GDM1 (cell line): Measurements from ENCODE around the gene ANKRD35.
"Not testable (repeated sequence)": the region's sequence is repeated elsewhere in the genome, so short reads cannot be mapped to it uniquely, and the experiment has no call there.

Experiments
- DNase-seq: peaks from one replicate; lab custom pipeline; 2025; lab: John Stamatoyannopoulos, UW

Gene ANKRD35, protein sequence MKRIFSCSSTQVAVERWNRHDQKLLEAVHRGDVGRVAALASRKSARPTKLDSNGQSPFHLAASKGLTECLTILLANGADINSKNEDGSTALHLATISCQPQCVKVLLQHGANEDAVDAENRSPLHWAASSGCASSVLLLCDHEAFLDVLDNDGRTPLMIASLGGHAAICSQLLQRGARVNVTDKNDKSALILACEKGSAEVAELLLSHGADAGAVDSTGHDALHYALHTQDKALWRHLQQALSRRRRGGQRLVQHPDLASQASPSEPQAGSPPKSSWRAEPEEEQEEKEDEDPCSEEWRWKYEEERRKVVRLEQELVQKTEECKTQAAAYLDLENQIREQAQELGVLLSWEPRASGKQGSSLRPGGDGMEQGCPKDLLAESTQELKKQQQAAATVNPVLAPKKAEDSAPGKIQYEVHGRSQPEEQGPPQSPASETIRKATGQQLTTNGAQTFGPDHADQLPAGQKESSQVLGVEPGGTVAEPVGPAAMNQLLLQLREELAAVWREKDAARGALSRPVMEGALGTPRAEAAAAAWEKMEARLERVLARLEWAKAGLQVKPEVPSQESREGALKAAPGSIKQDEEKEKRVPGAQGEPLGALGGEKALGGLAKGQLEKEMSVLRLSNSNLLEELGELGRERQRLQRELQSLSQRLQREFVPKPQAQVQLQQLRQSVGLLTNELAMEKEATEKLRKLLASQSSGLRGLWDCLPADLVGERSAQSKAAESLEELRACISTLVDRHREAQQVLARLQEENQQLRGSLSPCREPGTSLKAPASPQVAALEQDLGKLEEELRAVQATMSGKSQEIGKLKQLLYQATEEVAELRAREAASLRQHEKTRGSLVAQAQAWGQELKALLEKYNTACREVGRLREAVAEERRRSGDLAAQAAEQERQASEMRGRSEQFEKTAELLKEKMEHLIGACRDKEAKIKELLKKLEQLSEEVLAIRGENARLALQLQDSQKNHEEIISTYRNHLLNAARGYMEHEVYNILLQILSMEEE

DNA sequence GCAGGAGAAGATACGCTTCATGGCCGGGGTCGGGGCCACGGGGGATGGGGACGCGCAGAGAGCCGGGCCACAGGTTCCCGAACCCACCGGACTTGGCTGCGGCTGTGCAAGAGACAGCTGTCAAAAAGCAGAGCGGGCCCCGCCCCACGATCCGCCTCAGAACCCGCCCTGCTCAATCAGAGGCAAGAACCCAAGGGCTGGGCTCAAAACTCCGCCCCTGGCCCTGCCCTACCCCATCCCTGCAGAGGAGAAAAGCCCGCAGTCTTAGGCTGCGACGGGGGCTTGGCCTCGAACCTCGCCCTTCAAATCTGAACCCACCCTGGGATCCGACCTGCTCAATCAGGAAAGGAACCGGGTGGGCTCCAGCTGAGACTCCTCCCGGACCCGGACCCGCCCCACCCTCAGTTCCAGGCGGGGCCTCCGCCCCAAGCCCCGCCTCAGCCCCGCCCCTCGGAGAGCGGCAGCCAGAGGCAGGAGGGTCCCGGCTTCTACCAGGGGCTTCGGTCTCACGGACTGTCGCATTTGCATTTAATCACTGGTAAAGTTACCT lies at the start of gene ANKRD35:
Gene ANKRD35, minus strand, starts transcription at position 129 of the 550 bp plus-strand sequence. Its CDS starts 108 bp downstream, at position 21.
- peak; percentile 28 for DNase-seq

DNA sequence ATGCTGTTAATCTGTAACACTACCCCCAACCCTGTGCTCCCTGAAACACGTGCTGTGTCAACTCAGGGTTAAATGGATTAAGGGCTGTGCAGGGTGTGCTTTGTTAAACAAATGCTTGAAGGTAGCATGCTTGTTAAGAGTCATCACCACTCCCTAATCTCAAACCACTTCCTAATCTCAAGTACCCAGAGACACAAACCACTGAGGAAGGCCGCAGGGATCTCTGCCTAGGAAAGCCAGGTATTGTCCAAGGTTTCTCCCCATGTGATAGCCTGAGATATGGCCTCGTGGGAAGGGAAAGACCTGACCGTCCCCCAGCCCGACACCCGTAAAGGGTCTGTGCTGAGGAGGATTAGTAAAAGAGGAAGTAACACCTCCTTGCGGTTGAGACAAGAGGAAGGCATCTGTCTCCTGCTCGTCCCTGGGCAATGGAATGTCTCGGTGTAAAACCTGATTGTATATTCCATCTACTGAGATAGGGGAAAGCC lies 46.9 kb upstream of the ANKRD35 start:
- peak; percentile 29 for DNase-seq

DNA sequence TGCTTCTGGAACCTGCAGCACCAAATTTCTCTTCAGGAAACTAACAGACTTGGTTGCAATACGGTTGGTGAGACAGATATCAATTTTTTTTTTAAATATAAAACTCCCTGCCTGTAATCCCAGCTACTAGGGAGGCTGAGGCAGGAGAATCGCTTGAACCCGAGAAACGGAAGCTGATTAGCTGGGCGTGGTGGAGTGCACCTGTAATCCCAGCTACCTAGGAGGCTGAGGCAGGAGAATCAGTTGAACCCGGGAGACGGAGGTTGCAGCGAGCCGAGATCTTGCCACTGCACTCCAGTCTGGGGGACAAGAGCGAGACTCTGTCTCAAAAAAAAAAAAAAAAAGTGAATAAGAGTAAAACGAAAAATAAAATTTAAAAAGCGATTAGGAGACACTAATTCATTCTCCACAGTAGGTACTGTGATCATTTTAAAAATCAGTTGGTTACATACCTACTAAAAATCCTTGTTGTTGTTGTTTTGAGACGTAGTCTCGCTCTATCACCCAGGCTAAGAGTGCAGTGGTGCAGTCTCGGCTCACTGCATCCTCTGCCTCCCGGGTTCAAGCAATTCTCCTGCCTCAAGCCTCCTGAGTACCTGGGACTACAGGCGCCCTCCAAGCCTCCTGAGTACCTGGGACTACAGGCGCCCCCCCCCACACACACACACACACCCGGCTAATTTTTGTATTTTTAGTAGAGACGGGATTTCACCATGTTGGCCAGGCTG lies 42.4 kb upstream of the ANKRD35 start:
- no peak for DNase-seq

DNA sequence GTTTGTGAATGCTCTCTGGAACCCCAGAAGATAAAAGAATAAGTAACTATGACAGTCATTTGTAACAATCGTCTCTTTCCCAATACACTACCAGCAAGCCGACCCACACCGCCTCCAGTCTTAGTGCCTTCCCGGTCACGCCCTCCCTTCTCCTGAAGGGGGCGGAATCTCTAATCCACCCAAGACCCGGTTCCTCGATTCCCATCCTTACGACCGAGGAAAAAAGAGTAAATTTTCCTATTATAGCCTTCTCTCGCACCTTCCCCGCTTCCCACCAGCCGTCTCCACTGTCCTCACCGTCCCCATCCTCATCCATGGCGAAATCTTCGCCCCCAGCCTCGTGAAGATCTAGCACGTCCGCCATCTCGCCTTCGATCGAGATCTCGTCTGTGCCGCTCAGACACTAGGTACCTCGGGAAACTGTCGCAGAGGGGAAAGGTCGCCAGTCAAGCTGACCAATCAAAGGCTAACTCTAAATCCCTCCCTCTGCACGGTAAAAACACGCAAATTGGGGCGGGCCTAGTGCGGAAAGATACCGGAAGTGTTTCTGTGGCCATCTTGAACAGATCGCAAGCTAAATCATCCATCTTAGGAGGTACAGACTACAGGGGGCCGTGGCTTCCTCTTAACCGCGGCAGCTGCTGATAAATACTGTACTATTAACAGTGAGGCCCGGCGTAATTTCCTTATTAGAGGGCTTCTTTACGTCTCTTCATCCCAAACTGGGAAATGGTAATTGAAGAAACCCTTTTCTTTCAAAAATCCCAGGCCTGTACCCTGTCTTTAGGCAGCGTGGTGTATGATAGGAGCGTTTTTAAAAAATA lies 41.6 kb upstream of the ANKRD35 start, which contains the start of gene RBM8A:
Gene RBM8A, minus strand, starts transcription at position 422 of the 824 bp plus-strand sequence. Its CDS starts 58 bp downstream, at position 364.
- DNase-seq: peak; percentile 97

DNA sequence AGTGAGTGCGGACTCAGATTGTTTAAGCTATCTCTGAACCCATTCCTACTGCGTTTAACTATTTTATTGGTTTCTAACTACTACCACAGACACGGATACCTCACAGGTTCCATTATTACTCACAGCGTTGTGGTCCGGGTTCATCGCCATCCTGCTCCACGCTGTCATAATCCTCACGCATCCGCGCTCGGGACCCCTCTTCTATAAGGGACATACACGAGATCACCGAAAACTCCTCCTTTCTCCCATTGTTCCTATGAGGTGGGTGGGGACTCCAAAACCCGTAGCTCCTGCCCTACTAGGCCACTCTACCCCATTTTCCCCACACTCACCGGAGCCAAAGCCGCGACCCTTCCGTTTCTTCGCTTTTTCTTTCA lies 41.0 kb upstream of the ANKRD35 start:
- DNase-seq: no peak

DNA sequence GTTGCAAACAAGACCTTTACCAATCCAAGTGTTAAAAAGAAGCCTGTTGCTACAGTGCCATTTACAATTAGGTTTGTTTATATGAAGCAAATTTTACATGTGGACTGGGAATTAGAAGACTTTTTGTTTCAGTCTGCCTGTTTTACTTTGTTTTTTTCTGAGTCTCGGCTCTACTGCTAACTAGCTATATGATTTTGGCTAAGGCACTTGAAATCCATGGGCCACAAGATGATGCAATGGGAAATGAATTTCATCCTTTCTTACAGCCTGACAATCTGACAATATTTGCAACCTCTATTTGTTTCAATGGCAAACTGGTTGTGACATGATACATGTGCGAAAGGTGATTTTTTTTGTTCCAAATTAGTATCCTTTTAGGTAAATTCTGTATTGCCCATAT lies 36.6 kb upstream of the ANKRD35 start:
- DNase-seq: no peak

DNA sequence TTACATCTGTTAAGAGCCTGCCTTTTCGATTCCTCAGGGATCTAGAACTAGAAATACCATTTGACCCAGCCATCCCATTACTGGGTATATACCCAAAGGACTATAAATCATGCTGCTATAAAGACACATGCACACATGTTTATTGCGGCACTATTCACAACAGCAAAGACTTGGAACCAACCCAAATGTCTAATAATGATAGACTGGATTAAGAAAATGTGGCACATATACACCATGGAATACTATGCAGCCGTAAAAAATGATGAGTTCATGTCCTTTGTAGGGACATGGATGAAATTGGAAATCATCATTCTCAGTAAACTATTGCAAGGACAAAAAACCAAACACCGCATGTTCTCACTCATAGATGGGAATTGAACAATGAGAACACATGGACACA lies 34.6 kb upstream of the ANKRD35 start:
- DNase-seq: not testable (repeated sequence)

DNA sequence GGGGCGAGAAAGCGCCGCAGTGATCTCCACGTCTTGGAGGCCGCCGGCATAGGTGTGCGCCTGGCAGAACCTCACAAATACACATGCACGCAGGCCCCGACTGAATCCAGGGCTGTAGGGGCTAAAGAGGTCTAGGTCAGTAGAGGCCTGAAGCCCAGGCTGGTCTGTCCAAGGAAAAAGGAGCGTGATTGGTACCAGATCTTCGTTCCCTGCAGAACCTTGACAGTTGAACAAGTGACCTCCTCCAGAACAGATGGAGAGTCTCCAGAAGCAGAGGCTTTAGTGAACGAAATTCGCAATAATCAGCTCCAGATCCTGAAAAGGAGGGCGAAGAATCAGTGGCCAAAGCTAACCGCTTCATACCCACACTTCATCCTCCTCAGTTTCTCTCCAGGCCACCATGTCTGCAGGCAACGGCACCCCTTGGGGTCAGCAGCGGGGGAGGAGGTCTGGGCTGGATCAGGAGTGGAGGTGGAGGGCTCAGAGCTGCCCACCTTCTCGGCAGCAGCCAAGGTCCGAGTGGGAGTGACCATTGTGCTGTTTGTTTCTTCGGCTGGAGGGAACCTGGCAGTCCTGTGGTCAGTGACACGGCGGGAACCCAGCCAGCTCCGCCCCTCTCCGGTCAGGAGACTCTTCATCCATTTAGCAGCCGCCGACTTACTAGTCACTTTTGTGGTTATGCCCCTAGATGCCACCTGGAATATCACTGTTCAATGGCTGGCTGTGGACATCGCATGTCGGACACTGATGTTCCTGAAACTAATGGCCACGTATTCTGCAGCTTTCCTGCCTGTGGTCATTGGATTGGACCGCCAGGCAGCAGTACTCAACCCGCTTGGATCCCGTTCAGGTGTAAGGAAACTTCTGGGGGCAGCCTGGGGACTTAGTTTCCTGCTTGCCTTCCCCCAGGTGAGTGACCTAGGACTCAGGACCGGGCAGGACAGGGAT lies 33.6 kb upstream of the ANKRD35 start:
- DNase-seq: no peak

DNA sequence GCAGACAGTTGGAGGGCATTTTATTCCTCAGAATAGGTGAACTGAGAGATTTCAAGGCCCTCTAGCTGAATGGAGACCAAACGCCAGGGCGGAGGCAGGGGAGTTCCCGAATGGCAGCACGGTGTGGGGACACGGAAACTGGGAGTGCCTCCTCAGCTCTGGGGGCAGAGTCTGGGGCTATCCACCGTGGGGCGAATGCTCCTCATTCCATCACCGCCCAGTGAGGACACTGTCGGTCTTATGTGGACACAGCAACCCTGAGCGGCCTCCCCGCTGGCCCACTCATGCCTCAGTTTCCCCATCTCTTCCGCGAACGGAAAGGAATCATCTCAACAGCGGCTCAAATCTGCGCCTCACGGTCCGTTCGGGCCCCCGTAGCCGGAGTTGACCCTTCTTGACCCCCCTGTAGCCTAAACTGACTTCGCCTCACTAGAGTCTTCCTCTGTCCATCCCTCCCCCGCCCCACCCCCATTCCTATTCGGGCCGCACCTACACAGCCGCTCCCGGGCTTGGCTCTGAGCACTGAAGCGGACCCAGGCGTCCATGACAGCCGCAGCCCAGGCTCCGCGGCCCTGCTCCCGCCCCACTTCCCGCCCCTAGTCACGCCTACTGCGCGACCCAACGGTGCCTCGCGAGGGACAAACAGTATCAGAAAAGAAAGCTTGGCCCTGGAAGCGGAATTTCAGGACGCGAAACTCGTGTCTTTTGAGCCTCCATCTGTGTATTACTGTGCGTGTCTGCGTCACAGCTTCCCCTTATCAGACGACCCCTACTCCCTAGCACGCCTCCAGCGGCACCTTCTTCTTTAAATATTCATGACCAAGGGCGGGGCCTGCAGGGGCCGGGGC lies 32.7 kb upstream of the ANKRD35 start, which contains the start of gene PEX11B:
Gene PEX11B, minus strand, starts transcription at position 574 of the 848 bp plus-strand sequence. Its CDS starts 29 bp downstream, at position 545.
- peak; percentile 94 for DNase-seq

DNA sequence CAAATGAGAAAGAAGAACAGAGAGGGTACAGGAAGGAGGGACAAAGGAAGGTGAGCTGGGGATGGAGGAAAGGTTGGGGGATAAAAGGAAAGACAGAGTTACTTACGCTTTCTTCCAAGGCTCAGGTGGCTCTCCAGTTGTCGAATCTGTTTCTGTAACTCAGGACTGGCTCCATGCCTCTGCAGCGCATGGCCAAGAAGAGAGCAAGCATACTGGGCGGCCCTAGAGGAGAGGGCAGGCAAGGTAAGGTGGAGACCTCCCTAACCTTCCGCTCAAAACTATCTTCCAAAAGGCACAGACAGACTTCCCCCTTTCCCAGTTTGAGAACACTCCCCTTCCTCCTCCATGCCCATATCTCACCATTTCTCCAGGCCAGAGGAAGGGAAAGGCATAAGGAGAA lies 31.9 kb upstream of the ANKRD35 start:
- no peak for DNase-seq

DNA sequence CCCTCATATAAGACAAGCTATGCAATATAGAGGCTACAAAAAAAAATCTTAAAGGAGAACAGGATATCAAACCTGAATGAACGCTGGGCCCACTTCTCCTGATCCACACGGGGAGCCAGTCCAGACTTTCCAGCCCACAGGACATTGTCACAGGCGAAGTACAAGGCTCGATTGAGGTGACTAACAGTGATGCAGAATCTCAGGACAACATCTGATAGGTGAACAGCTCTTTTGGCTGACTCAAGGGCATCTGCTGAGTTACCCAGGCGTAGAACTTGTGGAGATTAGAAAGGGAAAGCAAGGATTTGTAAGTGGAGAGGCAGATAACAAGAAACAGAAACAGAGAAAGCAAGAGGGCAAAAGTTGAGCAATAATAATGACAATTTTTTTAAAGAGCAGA lies 31.1 kb upstream of the ANKRD35 start:
- no peak for DNase-seq

DNA sequence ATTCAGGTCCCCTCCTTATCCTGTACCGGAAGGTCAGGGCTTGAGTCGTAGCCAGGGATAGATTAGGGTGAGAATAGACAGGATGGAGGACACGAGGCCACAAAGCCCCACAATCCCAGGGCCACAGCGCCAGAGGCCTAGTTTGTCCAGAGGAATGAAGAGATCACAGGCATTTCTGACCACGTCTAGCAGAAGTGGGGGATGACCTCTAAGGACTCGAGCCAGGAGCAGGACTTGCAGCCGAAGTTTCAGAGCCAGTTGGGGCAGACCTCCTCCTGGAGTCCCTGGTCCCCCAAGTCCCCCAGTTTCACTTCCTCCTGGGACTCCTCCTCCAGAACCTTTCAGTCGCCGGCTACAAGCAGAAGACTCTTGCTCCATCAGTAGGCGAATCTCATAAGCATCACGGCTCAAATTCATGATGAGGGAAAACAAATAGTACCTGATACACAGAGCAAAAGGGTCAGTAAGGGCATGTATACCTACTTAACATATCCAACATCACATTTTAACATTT lies 26.5 kb upstream of the ANKRD35 start:
- DNase-seq: no peak

DNA sequence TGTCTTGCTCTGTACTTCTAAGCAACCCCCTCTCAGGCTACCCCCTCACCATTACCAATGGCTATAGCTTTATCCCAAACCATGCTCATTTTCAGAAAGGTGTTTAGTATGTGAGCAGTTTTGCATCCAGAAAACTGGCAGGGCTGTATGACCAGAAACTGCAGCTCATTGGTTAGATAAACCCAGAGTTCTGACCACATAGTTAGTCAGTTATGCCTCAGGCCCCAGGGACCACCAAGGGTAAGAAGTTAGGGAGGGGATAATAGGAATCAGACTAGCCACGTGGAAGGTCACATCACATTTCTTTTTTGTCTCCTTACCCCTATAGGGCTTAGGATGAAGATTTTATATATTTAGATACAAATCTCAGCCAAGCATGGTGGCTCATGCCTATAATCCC lies 23.0 kb upstream of the ANKRD35 start:
- no peak for DNase-seq

DNA sequence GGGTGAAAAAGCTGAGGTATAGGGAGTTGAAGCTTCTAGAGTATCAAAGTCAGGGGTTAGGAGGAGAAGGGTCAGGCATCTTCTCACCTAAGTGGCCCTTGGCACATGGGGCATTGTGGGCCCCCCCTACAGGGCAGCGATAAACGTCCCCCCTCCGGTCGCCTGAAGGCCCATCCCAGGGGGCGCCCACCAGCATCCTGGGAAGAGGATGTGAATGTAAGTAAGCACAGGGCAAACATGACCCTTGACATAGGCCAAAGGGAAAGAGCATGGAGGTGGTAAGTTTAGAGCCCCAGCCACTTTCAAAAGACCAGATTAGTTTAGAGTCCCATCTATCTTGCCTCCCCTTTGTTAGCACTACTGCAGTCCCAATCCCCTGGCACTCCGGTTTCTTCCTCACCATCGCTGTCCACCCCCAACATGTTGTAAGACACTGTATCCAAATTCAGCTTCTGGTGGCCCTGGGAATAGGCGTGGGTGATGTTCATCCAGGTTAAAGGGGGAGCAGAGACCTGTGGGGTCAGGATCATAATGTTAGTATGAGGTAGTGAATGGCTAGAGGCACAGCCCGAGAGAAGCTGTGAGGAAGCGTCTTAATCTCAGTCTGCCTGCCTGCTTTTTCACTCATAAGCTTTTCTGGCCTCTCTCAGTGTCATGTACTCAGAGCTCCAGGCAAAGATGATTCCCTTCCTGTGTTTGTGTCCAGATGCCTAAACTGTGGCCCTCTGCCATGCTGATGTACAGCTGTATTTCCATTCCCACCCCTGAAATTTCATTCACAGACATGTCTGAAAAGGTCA lies 21.5 kb upstream of the ANKRD35 start:
- DNase-seq: no peak

DNA sequence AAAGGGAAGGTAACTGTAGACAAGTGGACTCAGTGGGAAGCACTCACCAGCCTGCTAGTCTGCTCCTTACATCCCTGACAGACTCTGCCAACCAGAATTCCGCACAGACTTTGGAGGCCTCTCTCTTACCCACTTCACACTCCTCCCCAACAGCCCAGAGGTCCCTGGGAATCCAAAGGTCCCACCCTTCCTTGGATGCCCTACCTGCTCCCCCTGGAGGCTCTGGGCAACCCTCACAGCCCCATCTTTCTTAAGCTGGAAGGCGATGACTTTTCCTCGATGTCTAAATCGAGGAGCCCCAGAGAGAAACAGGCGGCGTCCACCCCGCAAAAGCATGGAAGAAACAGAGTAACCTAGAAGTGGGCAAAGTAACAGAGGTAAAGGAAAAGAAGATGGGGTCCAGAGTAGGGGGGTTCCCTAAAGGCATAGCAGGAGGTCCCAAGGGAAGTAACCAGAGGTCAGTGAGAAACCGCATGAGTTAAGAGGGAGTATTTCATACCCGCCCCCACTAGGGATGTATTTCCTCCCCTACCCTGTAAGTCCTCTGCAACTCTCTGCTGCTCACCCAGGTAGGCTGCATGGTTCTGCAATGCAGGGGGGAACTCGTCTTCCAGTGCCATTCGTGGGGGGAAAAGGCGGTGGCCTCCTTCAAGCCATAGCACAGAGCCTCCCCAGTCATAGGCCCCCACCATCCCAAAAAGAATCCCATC lies 15.8 kb upstream of the ANKRD35 start:
- DNase-seq: no peak

DNA sequence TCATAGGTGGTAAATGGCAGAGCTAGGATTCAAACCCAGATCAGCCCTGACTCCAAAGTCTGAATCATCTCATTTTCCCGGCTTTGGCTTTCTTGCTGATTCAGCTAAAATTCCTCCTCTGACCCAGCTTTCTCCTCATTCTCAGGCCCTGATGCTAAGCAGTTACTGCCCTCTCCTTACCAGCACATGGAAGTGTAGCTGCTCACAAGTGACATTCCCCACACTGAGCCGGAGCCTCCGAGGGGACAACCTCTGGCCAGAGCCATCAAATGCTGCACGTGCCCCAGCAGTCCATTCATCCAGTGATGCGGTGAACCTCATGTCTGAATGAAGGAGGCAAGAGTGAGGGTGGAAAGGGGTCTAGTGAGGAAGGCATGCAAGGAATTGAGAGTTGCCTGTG lies 13.1 kb upstream of the ANKRD35 start:
- no peak for DNase-seq

DNA sequence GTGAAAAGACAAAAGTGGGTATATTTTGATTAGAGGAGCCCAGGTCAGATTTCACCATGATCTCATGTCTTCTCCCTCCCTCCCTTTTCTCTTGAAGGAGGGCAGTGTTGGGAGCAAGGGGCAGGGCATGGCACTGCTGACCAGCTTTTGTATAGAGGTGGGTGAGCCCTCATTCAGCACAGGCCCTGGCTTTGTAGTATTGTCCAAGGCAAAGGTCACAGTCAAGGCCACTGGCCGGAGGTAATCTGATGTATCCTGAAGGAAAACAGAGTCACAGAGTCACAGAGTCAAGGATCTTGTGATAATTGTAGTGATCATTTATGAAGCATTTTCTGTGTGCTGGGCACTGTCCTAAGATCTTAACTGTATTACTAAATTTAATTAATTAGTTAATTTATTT lies 12.3 kb upstream of the ANKRD35 start:
- no peak for DNase-seq
